Muscle of leg (tissue), 11 donors: ENCODE results near the gene SALL3. TPM values are rescaled to one million over a fixed set of nuclear protein-coding genes. Genes with fewer than 3 reads are reported as not detected.
A peak's percentile ranks its signal among the peaks of the same experiment; 100 is the strongest.

ENCODE experiments used
- DNase-seq: peaks from one replicate; pipeline ENCODE4 v3.0.0; 2013
- H3K27ac ChIP-seq: one replicate; pipeline ENCODE4 v1.5.1; 2013; ENCODE audit warnings: mild to moderate bottlenecking, low read length, control low read depth
- H3K27me3 ChIP-seq: one replicate; pipeline ENCODE4 v1.6.1; 2013; ENCODE audit warnings: low read length; ENCODE audit not compliant: control insufficient read depth, insufficient read depth
- H3K36me3 ChIP-seq: one replicate; pipeline ENCODE4 v1.6.1; 2013; ENCODE audit warnings: low read length; ENCODE audit not compliant: control insufficient read depth, insufficient read depth
- H3K4me1 ChIP-seq: one replicate; pipeline ENCODE4 v1.6.1; 2013; ENCODE audit warnings: low read length; ENCODE audit not compliant: control insufficient read depth, insufficient read depth
- H3K4me3 ChIP-seq: one replicate; pipeline ENCODE4 v1.5.1; 2013; ENCODE audit warnings: low read length, control low read depth
- H3K9me3 ChIP-seq: replicated peaks from 2 replicates; pipeline ENCODE4 v1.6.1; 2013; ENCODE audit warnings: low read depth, low read length; ENCODE audit not compliant: control insufficient read depth
- WGBS: methylation state at CpG from one replicate; pipeline ENCODE4 v1.1.5; 2013; ENCODE audit warnings: missing lambda C conversion rate; ENCODE audit not compliant: insufficient coverage; 5-methylcytosine and 5-hydroxymethylcytosine counted together
- polyA plus RNA-seq, 8 donors: library from polyadenylated mRNA; unstranded; fragments of 120-200 nt; gene quantifications; one replicate each; pipeline versions ENCODE4 v1.2.1 to v1.2.3, GENCODE V29; 2013; ENCODE audit warnings: inconsistent platforms in 1 of 8, low replicate concordance in 1 of 8; ENCODE audit not compliant: insufficient read length in 8 of 8, insufficient read depth in 1 of 8
- total RNA-seq: library from RNA; stranded (reverse); fragments of 120-200 nt; gene quantifications from one replicate; pipeline ENCODE4 v1.2.4, GENCODE V29; 2013

SALL3 gene
- total and polyA plus RNA-seq, 9 donors = 0.07 to 0.09 TPM; not detected in 7

GRCh38 chr18:79022603-79023002 lies 43.0 kb downstream of the SALL3 start:
- Histone ChIP-seq H3K4me1 (no peaks in the 10 kb centered on the region), H3K27me3 (no peaks in the 10 kb centered on the region), H3K4me3 (no peak overlapping the region), H3K9me3 (no peaks in the 10 kb centered on the region), H3K36me3 (no peaks in the 10 kb centered on the region), H3K27ac (no peak overlapping the region)
- 97% methylated on average over 25 of the region's 25 CpGs for WGBS
- DNase-seq = no peak

GRCh38 chr18:79026491-79026890 lies 46.9 kb downstream of the SALL3 start:
- WGBS = 31% methylated on average over 4 of the region's 5 CpGs
- no peak for DNase-seq
- Histone ChIP-seq H3K27ac (no peak overlapping the region), H3K27me3 (no peaks in the 10 kb centered on the region), H3K9me3 (no peaks in the 10 kb centered on the region), H3K4me3 (no peak overlapping the region), H3K36me3 (no peaks in the 10 kb centered on the region), H3K4me1 (no peaks in the 10 kb centered on the region)

- Histone ChIP-seq H3K27me3 (no peaks in the 10 kb centered on the region), H3K4me1 (no peaks in the 10 kb centered on the region), H3K9me3 (no peaks in the 10 kb centered on the region), H3K36me3 (no peaks in the 10 kb centered on the region), H3K27ac (no peak overlapping the region), H3K4me3 (no peak overlapping the region)
- WGBS = 72% methylated on average over 8 of the region's 9 CpGs
- peak; percentile 35 for DNase-seq
These were observed 51.1 kb downstream of the SALL3 start for GRCh38 chr18:79030680-79031079.

GRCh38 chr18:79042276-79042675 lies 62.7 kb downstream of the SALL3 start:
- no peak overlapping the region for H3K4me3 ChIP-seq
- H3K36me3 ChIP-seq = no peaks in the 10 kb centered on the region
- no peak overlapping the region for H3K27ac ChIP-seq
- 40% methylated on average over 1 of the region's 5 CpGs for WGBS
- H3K9me3 ChIP-seq = peaks cover 2% of the 10 kb centered on the region
- H3K27me3 ChIP-seq = peaks cover 4% of the 10 kb centered on the region
- H3K4me1 ChIP-seq = no peaks in the 10 kb centered on the region
- no peak for DNase-seq

- no peak overlapping the region for H3K27ac ChIP-seq
- no peak for DNase-seq
- WGBS = no CpG with 5 or more reads among the region's 5 CpGs
- no peak overlapping the region for H3K4me3 ChIP-seq
- no peaks in the 10 kb centered on the region for H3K36me3 ChIP-seq
- no peaks in the 10 kb centered on the region for H3K4me1 ChIP-seq
- H3K27me3 ChIP-seq = peaks cover 4% of the 10 kb centered on the region
- H3K9me3 ChIP-seq = peaks cover 2% of the 10 kb centered on the region
These were observed 63.7 kb downstream of the SALL3 start for GRCh38 chr18:79043288-79043687.

GRCh38 chr18:79046522-79046921 lies 66.9 kb downstream of the SALL3 start:
- no peak for DNase-seq
- Histone ChIP-seq H3K36me3 (no peaks in the 10 kb centered on the region), H3K4me1 (no peaks in the 10 kb centered on the region), H3K27me3 (peaks cover 4% of the 10 kb centered on the region), H3K9me3 (no peaks in the 10 kb centered on the region), H3K4me3 (no peak overlapping the region), H3K27ac (no peak overlapping the region)
- 63% methylated on average over 14 of the region's 14 CpGs for WGBS

GRCh38 chr18:79047556-79048244 lies 68.1 kb downstream of the SALL3 start:
- WGBS = 96% methylated on average over 31 of the region's 36 CpGs
- Histone ChIP-seq H3K27me3 (peaks cover 6% of the 10 kb centered on the region), H3K27ac (no peak overlapping the region)

GRCh38 chr18:79048245-79048632 lies 68.6 kb downstream of the SALL3 start:
- peaks cover 6% of the 10 kb centered on the region for H3K27me3 ChIP-seq

More at GRCh38 chr18:79047556-79048244, 68.1 kb downstream of the SALL3 start:
- DNase-seq = no peak
- no peaks in the 10 kb centered on the region for H3K4me1 ChIP-seq
- no peaks in the 10 kb centered on the region for H3K36me3 ChIP-seq
- H3K4me3 ChIP-seq = no peak overlapping the region
- H3K9me3 ChIP-seq = no peaks in the 10 kb centered on the region

GRCh38 chr18:79049506-79049905 lies 69.9 kb downstream of the SALL3 start:
- 80% methylated on average over 2 of the region's 3 CpGs for WGBS
- peaks cover 8% of the 10 kb centered on the region for H3K27me3 ChIP-seq
- H3K27ac ChIP-seq = no peak overlapping the region
- no peak for DNase-seq
- no peak overlapping the region for H3K4me3 ChIP-seq
- H3K9me3 ChIP-seq = no peaks in the 10 kb centered on the region
- no peaks in the 10 kb centered on the region for H3K4me1 ChIP-seq
- H3K36me3 ChIP-seq = no peaks in the 10 kb centered on the region

More at GRCh38 chr18:79048245-79048632, 68.6 kb downstream of the SALL3 start:
- 82% methylated on average over 8 of the region's 8 CpGs for WGBS
- DNase-seq = no peak
- no peaks in the 10 kb centered on the region for H3K4me1 ChIP-seq
- H3K4me3 ChIP-seq = no peak overlapping the region
- H3K27ac ChIP-seq = no peak overlapping the region
- H3K9me3 ChIP-seq = no peaks in the 10 kb centered on the region
- H3K36me3 ChIP-seq = no peaks in the 10 kb centered on the region
